ENCODE results near the gene TUBGCP6.
"Not testable (repeated sequence)": the region's sequence is repeated elsewhere in the genome, so short reads cannot be mapped to it uniquely, and the experiment has no call there.

The TUBGCP6 gene

GRCh38 chr22:50215297-50216054, 29.3 kb downstream of the TUBGCP6 start:
- in situ Hi-C loops (cut with MboI; ENCODE audit: low sequenced_read_pairs): no loop called here

DNA sequence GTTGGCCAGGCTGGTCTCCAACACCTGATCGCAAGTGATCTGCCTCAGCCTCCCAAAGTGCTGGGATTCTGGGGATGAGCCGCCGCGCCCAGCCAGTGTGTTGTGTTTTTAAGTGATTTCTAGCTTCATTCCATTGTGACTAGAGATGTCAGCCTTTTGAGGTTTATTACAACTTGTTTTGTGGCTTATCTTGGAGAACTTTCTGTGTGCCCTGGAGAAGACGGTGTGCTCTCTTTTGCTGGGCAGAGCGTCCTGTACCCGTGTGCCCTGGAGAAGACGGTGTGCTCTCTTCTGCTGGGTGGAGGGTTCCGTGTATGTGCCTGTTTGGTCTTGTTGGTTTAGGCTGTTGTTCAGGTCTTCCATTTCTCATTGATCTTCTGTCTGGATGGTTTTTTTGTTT, 31.6 kb downstream of the TUBGCP6 start:
- in situ Hi-C loops (cut with MboI; ENCODE audit: low sequenced_read_pairs): no loop called here

GRCh38 chr22:50211147-50211546, 33.7 kb downstream of the TUBGCP6 start:
- in situ Hi-C loops (cut with MboI; ENCODE audit: low sequenced_read_pairs): no loop called here

- in situ Hi-C loops (cut with MboI; ENCODE audit: low sequenced_read_pairs): no loop called here
Measured at GRCh38 chr22:50210378-50211139, 34.3 kb downstream of the TUBGCP6 start.

DNA sequence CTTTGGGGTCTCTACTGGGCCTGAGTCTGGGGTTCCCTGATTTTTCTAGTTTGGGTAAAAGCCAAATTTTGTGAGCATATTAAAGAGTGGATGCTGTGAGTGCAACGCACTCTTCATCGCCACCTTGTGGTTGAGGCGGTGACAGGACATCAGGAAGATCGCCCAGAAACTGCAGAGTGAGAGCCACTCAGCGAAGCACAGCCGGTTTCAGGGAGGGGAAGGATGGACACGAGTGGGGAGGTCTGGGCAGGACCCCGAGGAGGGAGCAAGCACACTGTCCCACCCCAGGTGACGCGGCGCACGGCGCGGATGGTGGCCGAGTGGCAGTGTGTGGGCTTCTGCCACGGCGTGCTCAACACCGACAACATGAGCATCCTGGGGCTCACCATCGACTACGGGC, 34.9 kb downstream of the TUBGCP6 start:
- in situ Hi-C loops (cut with MboI; ENCODE audit: low sequenced_read_pairs): no loop called here

- in situ Hi-C loops (cut with MboI; ENCODE audit: low sequenced_read_pairs): no loop called here
Measured at GRCh38 chr22:50208939-50209892, 35.6 kb downstream of the TUBGCP6 start.

- in situ Hi-C loops (cut with MboI; ENCODE audit: low sequenced_read_pairs): no loop called here
Measured at GRCh38 chr22:50208430-50208938, 36.3 kb downstream of the TUBGCP6 start.

- in situ Hi-C loops (cut with MboI; ENCODE audit: low sequenced_read_pairs): no loop called here
Measured at GRCh38 chr22:50207383-50208140, 37.3 kb downstream of the TUBGCP6 start.

GRCh38 chr22:50206599-50206998, 38.2 kb downstream of the TUBGCP6 start:
- in situ Hi-C loops (cut with MboI; ENCODE audit: low sequenced_read_pairs): no loop called here

DNA sequence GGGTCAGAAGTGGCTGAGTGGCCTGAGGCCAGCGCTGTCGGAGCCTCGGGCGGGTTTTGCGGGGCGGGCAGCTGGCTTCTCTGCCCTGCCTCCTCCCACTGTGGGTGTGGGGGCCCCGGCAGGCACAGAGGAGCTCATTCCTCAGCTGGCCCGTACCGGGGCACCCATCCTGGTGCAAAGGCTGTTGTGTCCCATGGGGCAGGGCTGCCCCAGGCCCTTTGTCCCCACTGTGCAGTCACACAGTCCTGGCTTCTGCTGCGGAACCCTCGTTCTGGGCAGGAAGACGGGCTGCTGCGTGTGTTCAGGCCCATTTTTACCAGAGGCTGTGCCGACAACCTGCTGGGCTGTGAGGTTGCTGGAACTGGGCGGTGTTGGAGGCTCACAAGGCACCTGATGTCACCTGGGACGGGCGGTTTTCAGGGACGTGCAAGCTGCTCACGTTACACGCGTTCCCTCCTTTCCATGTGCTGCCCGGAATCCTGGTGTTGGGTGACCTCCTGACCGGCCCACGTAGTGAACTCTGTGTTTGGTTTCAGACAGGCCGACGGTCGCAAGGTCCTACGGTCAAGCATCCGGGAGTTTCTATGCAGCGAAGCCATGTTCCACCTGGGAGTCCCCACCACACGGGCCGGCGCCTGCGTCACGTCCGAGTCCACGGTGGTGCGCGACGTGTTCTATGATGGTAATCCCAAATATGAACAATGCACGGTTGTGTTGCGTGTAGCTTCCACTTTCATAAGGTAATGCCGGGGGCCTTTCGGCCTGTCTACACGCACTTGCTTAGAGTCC, 38.8 kb downstream of the TUBGCP6 start:
- in situ Hi-C loops (cut with MboI; ENCODE audit: low sequenced_read_pairs): no loop called here

- in situ Hi-C loops (cut with MboI; ENCODE audit: low sequenced_read_pairs): not testable (repeated sequence)
Measured at GRCh38 chr22:50204998-50205397, 39.8 kb downstream of the TUBGCP6 start.

- in situ Hi-C loops (cut with MboI; ENCODE audit: low sequenced_read_pairs): no loop called here
Measured at GRCh38 chr22:50204571-50204970, 40.3 kb downstream of the TUBGCP6 start.

DNA sequence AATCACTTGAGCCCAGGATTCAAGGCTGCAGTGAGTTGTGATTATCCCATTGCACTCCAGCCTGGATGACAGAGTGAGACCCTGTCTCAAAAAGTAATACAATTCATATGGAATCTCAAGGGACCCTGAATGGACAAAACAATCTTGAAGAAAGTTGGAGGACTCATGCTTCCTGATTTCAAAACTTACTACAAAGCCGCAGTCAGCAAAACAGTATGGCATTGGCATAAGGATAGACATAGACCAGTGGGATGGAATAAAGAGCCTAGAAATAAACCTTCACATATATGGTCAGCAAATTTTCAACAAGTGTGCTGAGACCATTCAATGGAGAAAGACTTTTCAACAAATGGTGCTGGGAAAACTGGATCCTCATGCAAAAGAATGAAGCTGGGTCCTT, 41.5 kb downstream of the TUBGCP6 start:
- in situ Hi-C loops (cut with MboI; ENCODE audit: low sequenced_read_pairs): no loop called here

- in situ Hi-C loops (cut with MboI; ENCODE audit: low sequenced_read_pairs): no loop called here
Measured at GRCh38 chr22:50202130-50202666, 42.6 kb downstream of the TUBGCP6 start.

- in situ Hi-C loops (cut with MboI; ENCODE audit: low sequenced_read_pairs): no loop called here
Measured at GRCh38 chr22:50201191-50202129, 43.4 kb downstream of the TUBGCP6 start.

GRCh38 chr22:50200461-50201190, 44.2 kb downstream of the TUBGCP6 start, which contains the start of gene SELENOO:
TSS of gene SELENOO (plus strand) at chr22:50201011. CDS start at chr22:50201037, 26 bp downstream.
- in situ Hi-C loops (cut with MboI; ENCODE audit: low sequenced_read_pairs): no loop called here

DNA sequence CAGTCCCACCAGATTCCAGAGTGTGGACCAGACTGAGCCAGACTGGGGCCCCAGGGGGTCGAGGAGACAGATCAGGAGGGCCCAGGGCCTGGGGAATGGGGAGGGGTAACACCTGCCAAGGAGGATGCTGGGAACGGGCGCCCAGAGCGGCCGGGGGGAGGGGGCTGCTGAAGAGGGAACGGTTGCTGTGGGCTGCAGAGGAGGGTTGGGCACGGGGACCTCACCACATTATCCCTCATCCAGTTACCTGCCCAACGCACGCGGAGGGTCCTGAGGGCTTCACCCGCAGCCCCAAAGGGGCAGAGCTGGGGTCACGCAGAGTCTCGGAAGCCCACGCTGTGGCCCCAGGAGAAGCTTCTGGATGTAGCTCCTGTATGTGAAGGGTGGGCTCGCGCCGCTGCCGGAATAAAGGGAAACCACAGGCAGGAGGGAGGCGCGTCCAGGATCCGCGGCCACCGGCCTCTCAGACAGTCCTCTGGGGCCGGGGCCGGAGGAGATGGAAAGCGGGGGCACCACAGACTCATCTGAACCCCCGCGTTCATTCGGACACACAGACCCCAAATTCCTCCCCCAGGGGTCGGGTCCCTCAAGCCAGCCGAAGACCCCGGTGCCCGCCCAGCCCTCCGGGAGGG, 44.9 kb downstream of the TUBGCP6 start:
- in situ Hi-C loops (cut with MboI; ENCODE audit: low sequenced_read_pairs): no loop called here
